ENCODE data around the gene NPDC1. TPM values are rescaled to one million over a fixed set of nuclear protein-coding genes. Genes with fewer than 3 reads are reported as not detected.

Gene NPDC1
- total RNA-seq, 1 experiment from 2014 or later = 89.8 TPM

DNA sequence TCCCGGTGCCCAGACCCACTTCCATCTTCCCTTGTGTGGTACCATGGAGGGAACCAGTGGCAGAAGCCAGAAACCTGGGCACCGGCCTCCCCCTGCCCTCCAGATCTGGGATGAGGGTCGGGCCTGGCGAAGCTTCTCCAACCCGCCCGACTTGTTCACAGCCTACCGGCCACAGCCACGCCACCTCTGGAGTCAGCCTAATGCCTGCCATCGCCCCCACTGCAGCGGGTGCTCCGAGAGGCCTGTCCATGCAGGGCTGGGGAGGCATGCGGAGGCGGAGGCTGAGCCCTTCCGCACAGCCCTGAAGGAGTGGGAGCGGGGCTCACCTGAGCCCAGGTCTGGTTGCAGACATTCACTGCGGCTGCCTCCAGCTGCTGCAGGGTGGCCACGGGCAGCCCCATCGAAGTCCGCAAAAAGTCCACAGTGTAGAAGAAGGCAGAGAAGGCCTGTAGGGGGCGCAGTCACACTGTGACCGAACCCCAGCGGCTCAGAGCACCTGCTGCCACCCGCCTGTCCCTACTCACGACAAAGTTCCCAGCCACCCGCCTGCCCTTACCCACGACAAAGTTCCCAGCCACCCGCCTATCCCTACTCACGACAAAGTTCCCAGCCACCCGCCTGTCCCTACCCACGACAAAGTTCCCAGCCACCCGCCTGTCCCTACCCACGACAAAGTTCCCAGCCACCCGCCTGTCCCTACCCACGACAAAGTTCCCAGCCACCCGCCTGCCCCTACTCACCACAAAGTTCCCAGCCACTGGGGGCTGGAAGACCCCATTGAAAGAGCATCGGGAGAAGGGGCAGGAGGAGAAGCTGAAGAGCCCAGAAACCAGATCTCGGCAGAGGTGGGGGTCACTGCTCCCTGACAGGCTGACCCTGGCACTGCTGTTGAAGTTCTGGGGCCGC, 3.8 kb upstream of the NPDC1 start:
- H4K20me1 ChIP-seq (ENCODE audit: insufficient read depth) = peaks cover 10% of the 10 kb centered on the region
- peaks cover 6% of the 10 kb centered on the region for H3K27me3 ChIP-seq (ENCODE audit: insufficient read depth, low read depth)
- ChIA-PET CTCF (no interaction called here), POLR2A (ENCODE audit: unreplicated experiment) (no interaction called here)
- H3K4me1 ChIP-seq (replicated peaks; ENCODE audit: insufficient read depth) = peaks cover 3% of the 10 kb centered on the region
- no peak overlapping the region for H3K27ac ChIP-seq
- H3K36me3 ChIP-seq (ENCODE audit: low read depth) = no peaks in the 10 kb centered on the region
- no peaks in the 10 kb centered on the region for H3K9me3 ChIP-seq (ENCODE audit: insufficient read depth, low read depth)
- no peak overlapping the region for H2AFZ ChIP-seq
- intact Hi-C loops (cut with micrococcal nuclease; ENCODE audit: unreplicated experiment) = loop anchor here (5.0 kb wide), 1 partner anchor 68 kb away; no protein-coding TSS in a partner anchor
- TF ChIP-seq, protein P1, sequence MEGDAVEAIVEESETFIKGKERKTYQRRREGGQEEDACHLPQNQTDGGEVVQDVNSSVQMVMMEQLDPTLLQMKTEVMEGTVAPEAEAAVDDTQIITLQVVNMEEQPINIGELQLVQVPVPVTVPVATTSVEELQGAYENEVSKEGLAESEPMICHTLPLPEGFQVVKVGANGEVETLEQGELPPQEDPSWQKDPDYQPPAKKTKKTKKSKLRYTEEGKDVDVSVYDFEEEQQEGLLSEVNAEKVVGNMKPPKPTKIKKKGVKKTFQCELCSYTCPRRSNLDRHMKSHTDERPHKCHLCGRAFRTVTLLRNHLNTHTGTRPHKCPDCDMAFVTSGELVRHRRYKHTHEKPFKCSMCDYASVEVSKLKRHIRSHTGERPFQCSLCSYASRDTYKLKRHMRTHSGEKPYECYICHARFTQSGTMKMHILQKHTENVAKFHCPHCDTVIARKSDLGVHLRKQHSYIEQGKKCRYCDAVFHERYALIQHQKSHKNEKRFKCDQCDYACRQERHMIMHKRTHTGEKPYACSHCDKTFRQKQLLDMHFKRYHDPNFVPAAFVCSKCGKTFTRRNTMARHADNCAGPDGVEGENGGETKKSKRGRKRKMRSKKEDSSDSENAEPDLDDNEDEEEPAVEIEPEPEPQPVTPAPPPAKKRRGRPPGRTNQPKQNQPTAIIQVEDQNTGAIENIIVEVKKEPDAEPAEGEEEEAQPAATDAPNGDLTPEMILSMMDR (conservative IDR thresholded peaks at IDR 0.05) = peak; percentile 65
- no peak for TF ChIP-seq EZH2 (IDR thresholded peaks at IDR 0.05; ENCODE audit: low read depth)
- peaks cover 5% of the 10 kb centered on the region for H3K79me2 ChIP-seq (ENCODE audit: low read depth)
- peak in 1 of 2 experiments; percentile 73 for DNase-seq
- H3K4me2 ChIP-seq = no peak overlapping the region
- no peak overlapping the region for H3K4me3 ChIP-seq
- peaks cover 11% of the 10 kb centered on the region; the same call in 1 of the 2 replicates for H3F3A ChIP-seq (ENCODE audit: insufficient read depth, low read depth)
- no peaks in the 10 kb centered on the region for H3K9me2 ChIP-seq (ENCODE audit: insufficient read depth)
- no TSS peak for BruUV-seq (replicated peaks)

DNA sequence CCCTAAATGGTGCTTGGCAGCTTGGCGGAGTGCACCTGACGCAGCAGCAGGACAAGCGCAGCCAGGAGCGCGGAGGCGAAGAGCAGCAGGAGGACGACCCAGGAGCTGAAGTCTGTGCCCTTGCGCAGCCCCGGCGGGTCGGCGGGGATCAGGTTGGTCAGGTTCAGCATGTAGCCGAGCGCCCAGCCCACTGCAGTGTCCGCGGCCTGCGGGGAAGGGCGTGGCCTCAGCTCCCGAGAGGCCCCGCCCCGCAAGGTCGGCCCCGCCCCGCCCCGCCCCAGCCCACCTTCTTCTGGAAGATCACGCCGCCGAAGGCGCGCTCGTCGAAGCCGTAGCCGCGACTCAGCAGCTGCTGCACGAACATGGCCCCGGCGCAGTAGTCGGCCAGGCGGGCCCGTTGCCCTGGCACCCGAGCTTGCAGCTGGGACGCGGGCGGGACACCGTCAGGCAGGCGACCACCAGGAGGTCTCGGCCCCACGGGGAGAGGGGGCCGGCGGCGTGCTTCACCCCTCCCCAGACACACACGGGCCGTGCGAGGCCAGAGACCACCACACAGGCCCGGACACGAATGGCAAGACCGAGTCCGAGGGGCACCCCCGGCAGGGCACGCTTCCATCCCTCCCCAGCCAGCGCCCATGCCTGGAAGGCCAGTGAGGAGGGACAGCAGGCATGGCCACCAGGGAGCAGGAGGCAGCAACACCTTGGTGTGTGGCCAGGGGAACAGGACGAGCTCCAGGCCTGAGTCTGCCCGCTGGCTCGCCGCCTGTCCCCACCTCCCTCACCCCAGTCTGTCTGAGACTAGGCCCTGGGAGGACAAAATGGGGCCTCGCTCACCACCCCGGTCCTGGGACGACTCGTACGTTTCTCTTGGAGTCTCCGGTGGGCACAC, 2.9 kb upstream of the NPDC1 start:
- ChIA-PET POLR2A (ENCODE audit: unreplicated experiment) (no interaction called here), CTCF (interaction anchor here (0.6 to 1.0 kb wide), 3 partner anchors 19 to 373 kb away, joined by 3 to 8 read pairs (median 5); no protein-coding TSS in a partner anchor)
- Histone ChIP-seq H3K27me3 (ENCODE audit: insufficient read depth, low read depth) (peaks cover 6% of the 10 kb centered on the region), H3F3A (ENCODE audit: insufficient read depth, low read depth) (peaks cover 14% of the 10 kb centered on the region; the same call in 1 of the 2 replicates), H3K4me3 (no peak overlapping the region), H4K20me1 (ENCODE audit: insufficient read depth) (peaks cover 19% of the 10 kb centered on the region), H3K36me3 (ENCODE audit: low read depth) (no peaks in the 10 kb centered on the region), H3K27ac (no peak overlapping the region), H3K79me2 (ENCODE audit: low read depth) (peaks cover 14% of the 10 kb centered on the region), H3K9me3 (ENCODE audit: insufficient read depth, low read depth) (no peaks in the 10 kb centered on the region), H2AFZ (no peak overlapping the region), H3K9me2 (ENCODE audit: insufficient read depth) (no peaks in the 10 kb centered on the region), H3K4me2 (no peak overlapping the region), H3K4me1 (replicated peaks; ENCODE audit: insufficient read depth) (peaks cover 12% of the 10 kb centered on the region)
- intact Hi-C loops (cut with micrococcal nuclease; ENCODE audit: unreplicated experiment) = loop anchor here (5.0 kb wide), 1 partner anchor 68 kb away; no protein-coding TSS in a partner anchor
- no TSS peak for BruUV-seq (replicated peaks)
- TF ChIP-seq, protein P1 (conservative IDR thresholded peaks at IDR 0.05) = no peak
- no peak for TF ChIP-seq EZH2 (IDR thresholded peaks at IDR 0.05; ENCODE audit: low read depth)
- DNase-seq = no peak
